ENCODE data around the gene RUSC2. TPM values are rescaled to one million over a fixed set of nuclear protein-coding genes. Genes with fewer than 3 reads are reported as not detected.

RUSC2 gene
- total RNA-seq: 26.3 and 27.2 TPM in 2 replicates

GRCh38 chr9:35489313-35490154, at the start of gene RUSC2:
Gene RUSC2, plus strand, starts transcription at chr9:35490111. Its CDS starts 56,411 bp downstream, at chr9:35546522.

Other genes with a start within 250 kb of the RUSC2 start
- gene TESK1, start 115.2 kb downstream of the RUSC2 start, total RNA-seq: 12.5 and 18.9 TPM in 2 replicates
- 2.7 and 2.8 TPM in 2 replicates for gene CD72, start 128.3 kb downstream of the RUSC2 start, total RNA-seq
- 0.39 and 0.43 TPM in 2 replicates for gene SIT1, start 160.8 kb downstream of the RUSC2 start, total RNA-seq
- 17,926 and 21,117 TPM in 2 replicates for gene RMRP, start 167.9 kb downstream of the RUSC2 start, total RNA-seq
- gene CCDC107, start 168.2 kb downstream of the RUSC2 start, total RNA-seq: 9.9 and 14.6 TPM in 2 replicates
- 0.39 and 5.5 TPM in 2 replicates for gene ARHGEF39, start 175.1 kb downstream of the RUSC2 start, total RNA-seq
- gene CA9, start 183.8 kb downstream of the RUSC2 start, total RNA-seq: 0.86 and 2.2 TPM in 2 replicates
- gene TPM2, start 199.8 kb downstream of the RUSC2 start, total RNA-seq: 755 and 824 TPM in 2 replicates
- gene TLN1, start 242.1 kb downstream of the RUSC2 start, total RNA-seq: 275 and 305 TPM in 2 replicates
- 62.1 and 68.7 TPM in 2 replicates for gene CREB3, start 242.6 kb downstream of the RUSC2 start, total RNA-seq